IMR-90 (cell line): ENCODE results near the gene RYR2. TPM values are rescaled to one million over a fixed set of nuclear protein-coding genes. Genes with fewer than 3 reads are reported as not detected.

ENCODE experiments used
- ATAC-seq: fragments of 200-7000 bp; cut with Tn5 transposase; 2 replicates; pipeline ENCODE4 v1.9.1; 2020; ENCODE audit warnings: low read depth, mild to moderate bottlenecking, moderate library complexity
- BruUV-seq: library from RNA; stranded (reverse); fragments of 400-500 nt; replicated peaks from 2 replicates; lab custom pipeline; 2021; lab: Mats Ljungman, UMichigan
- CTCF ChIA-PET: fragments of 300-600 bp; formaldehyde crosslinking; extraction: SDS; loops from one replicate; lab custom pipeline; 2021; ENCODE audit warnings: antibody characterized with exemption; lab: Yijun Ruan, JAX
- POLR2A ChIA-PET: fragments of 300-600 bp; sonication (Branson Sonifier 250); formaldehyde crosslinking; loops from one replicate; lab custom pipeline; 2022; ENCODE audit warnings: antibody characterized with exemption; ENCODE audit not compliant: unreplicated experiment; lab: Charles Lee
- DNase-seq: peaks from one replicate; pipeline ENCODE4 v3.0.0; 2013
- H2AFZ ChIP-seq: replicated peaks from 2 replicates; pipeline ENCODE3; 2013; ENCODE audit warnings: low read length, mild to moderate bottlenecking; ENCODE audit not compliant: poor library complexity
- H2AK5ac ChIP-seq: 2 replicates; pipeline ENCODE4 v1.6.1; 2013; ENCODE audit warnings: low read depth, low read length, inconsistent platforms
- H2AK9ac ChIP-seq: replicated peaks from 2 replicates; pipeline ENCODE3; 2013; ENCODE audit warnings: mild to moderate bottlenecking, low read depth, low read length, moderate library complexity; ENCODE audit not compliant: poor library complexity
- H2BK120ac ChIP-seq: 2 replicates; pipeline ENCODE4 v1.6.1; 2013; ENCODE audit warnings: low read depth, low read length, inconsistent platforms
- H2BK15ac ChIP-seq: 3 replicates; pipeline ENCODE4 v1.6.1; 2013; ENCODE audit warnings: low read depth, low read length, inconsistent platforms
- H2BK20ac ChIP-seq: 2 replicates; pipeline ENCODE4 v1.6.1; 2013; ENCODE audit warnings: low read depth, mild to moderate bottlenecking, inconsistent platforms, low read length, moderate library complexity
- H2BK5ac ChIP-seq: 2 replicates; pipeline ENCODE4 v1.6.1; 2013; ENCODE audit warnings: mild to moderate bottlenecking, low read depth, low read length, inconsistent platforms; ENCODE audit not compliant: poor library complexity, severe bottlenecking
- H3K14ac ChIP-seq: replicated peaks from 2 replicates; pipeline ENCODE4 v1.6.1; 2013; ENCODE audit warnings: low read depth, low read length, inconsistent platforms
- H3K18ac ChIP-seq: 2 replicates; pipeline ENCODE4 v1.6.1; 2013; ENCODE audit warnings: low read depth, low read length, control low read depth
- H3K23ac ChIP-seq: 2 replicates; pipeline ENCODE4 v1.6.1; 2013; ENCODE audit warnings: low read depth, low read length, inconsistent platforms
- H3K27ac ChIP-seq: 2 replicates; pipeline ENCODE4 v1.5.1; 2013; ENCODE audit warnings: mild to moderate bottlenecking, control low read depth, low read length; ENCODE audit not compliant: insufficient read depth
- H3K27me3 ChIP-seq: 2 replicates; pipeline ENCODE4 v1.6.1; 2013; ENCODE audit warnings: low read length; ENCODE audit not compliant: control insufficient read depth, insufficient read depth
- H3K36me3 ChIP-seq: 2 replicates; pipeline ENCODE4 v1.6.1; 2013; ENCODE audit warnings: low read length, mixed read lengths; ENCODE audit not compliant: control insufficient read depth, insufficient read depth
- H3K4ac ChIP-seq: 2 replicates; pipeline ENCODE4 v1.6.1; 2013; ENCODE audit warnings: low read depth, low read length, inconsistent platforms
- H3K4me1 ChIP-seq: 2 replicates; pipeline ENCODE4 v1.6.1; 2013; ENCODE audit warnings: low read length, mixed read lengths; ENCODE audit not compliant: control insufficient read depth, insufficient read depth
- H3K4me2 ChIP-seq: 2 replicates; pipeline ENCODE4 v1.6.1; 2013; ENCODE audit warnings: low read depth, mild to moderate bottlenecking, control low read depth, low read length, moderate library complexity
- H3K4me3 ChIP-seq: 2 replicates; pipeline ENCODE4 v1.5.1; 2013; ENCODE audit warnings: low read depth, mild to moderate bottlenecking, control low read depth, low read length, moderate library complexity; ENCODE audit not compliant: insufficient read depth
- H3K56ac ChIP-seq: 2 replicates; pipeline ENCODE4 v1.6.1; 2013; ENCODE audit warnings: low read length, inconsistent platforms; ENCODE audit not compliant: insufficient read depth; ENCODE audit errors: extremely low read depth
- H3K79me1 ChIP-seq, 2 experiments: 2 replicates each; pipeline ENCODE4 v1.6.1; 2013; ENCODE audit warnings: low read length in 2 of 2, inconsistent platforms in 1 of 2, low read depth in 1 of 2
- H3K9ac ChIP-seq: 2 replicates; pipeline ENCODE4 v1.6.1; 2013; ENCODE audit warnings: low read depth, low read length, control low read depth
- H3K9me1 ChIP-seq: 2 replicates; pipeline ENCODE4 v1.6.1; 2013; ENCODE audit warnings: low read length, inconsistent platforms; ENCODE audit not compliant: insufficient read depth
- H3K9me3 ChIP-seq: 2 replicates; pipeline ENCODE4 v1.6.1; 2013; ENCODE audit warnings: low read length; ENCODE audit not compliant: control insufficient read depth, insufficient read depth
- H4K20me1 ChIP-seq: 2 replicates; pipeline ENCODE4 v1.6.1; 2013; ENCODE audit warnings: low read length, inconsistent platforms; ENCODE audit not compliant: insufficient read depth
- H4K5ac ChIP-seq: 2 replicates; pipeline ENCODE4 v1.6.1; 2013; ENCODE audit warnings: mild to moderate bottlenecking, low read depth, low read length, control low read depth
- H4K8ac ChIP-seq, 2 experiments: 2 replicates each; pipeline ENCODE4 v1.6.1; 2013; ENCODE audit warnings: low read depth in 2 of 2, low read length in 2 of 2, control low read depth in 1 of 2, inconsistent platforms in 1 of 2
- H4K91ac ChIP-seq: 2 replicates; pipeline ENCODE4 v1.6.1; 2013; ENCODE audit warnings: low read depth, low read length, inconsistent platforms; ENCODE audit not compliant: insufficient read depth
- BHLHE40 ChIP-seq: fragments of 150-350 bp; IDR thresholded peaks from 2 replicates; pipeline ENCODE4 v1.6.1; 2016; ENCODE audit warnings: mild to moderate bottlenecking, low read depth, low read length
- CEBPB ChIP-seq: IDR thresholded peaks from 2 replicates; pipeline ENCODE4 v1.6.1; 2012; ENCODE audit warnings: low read depth, low read length, improper control_type of control experiment
- CHD1 ChIP-seq: IDR thresholded peaks from 2 replicates; pipeline ENCODE4 v1.6.1; 2012; ENCODE audit warnings: low read depth, low read length, improper control_type of control experiment
- CTCF ChIP-seq: conservative IDR thresholded peaks from 2 replicates; pipeline ENCODE4 v1.5.1; 2012; ENCODE audit warnings: mild to moderate bottlenecking, low read depth, low read length, improper control_type of control experiment
- FOS ChIP-seq: fragments of 150-350 bp; IDR thresholded peaks from 2 replicates; pipeline ENCODE4 v1.6.1; 2016; ENCODE audit warnings: low read depth, low read length
- MAFK ChIP-seq: IDR thresholded peaks from 2 replicates; pipeline ENCODE4 v1.6.1; 2012; ENCODE audit warnings: low read depth, low read length, improper control_type of control experiment
- MAZ ChIP-seq: IDR thresholded peaks from 2 replicates; pipeline ENCODE4 v1.6.1; 2012; ENCODE audit warnings: low read depth, mild to moderate bottlenecking, low read length, improper control_type of control experiment, moderate library complexity, borderline replicate concordance
- MXI1 ChIP-seq: IDR thresholded peaks from 2 replicates; pipeline ENCODE4 v1.6.1; 2012; ENCODE audit warnings: low read depth, mild to moderate bottlenecking, low read length, moderate library complexity, borderline replicate concordance
- NFE2L2 ChIP-seq: fragments of 150-350 bp; IDR thresholded peaks from 2 replicates; pipeline ENCODE4 v1.6.1; 2016; ENCODE audit warnings: low read depth, mild to moderate bottlenecking, low read length
- POLR2A ChIP-seq: IDR thresholded peaks from 2 replicates; pipeline ENCODE4 v1.6.1; 2012; ENCODE audit warnings: mild to moderate bottlenecking, low read depth, low read length
- RAD21 ChIP-seq: IDR thresholded peaks from 2 replicates; pipeline ENCODE4 v1.6.1; 2012; ENCODE audit warnings: low read length, improper control_type of control experiment
- RCOR1 ChIP-seq: IDR thresholded peaks from 2 replicates; pipeline ENCODE4 v1.6.1; 2012; ENCODE audit warnings: mild to moderate bottlenecking, low read length, improper control_type of control experiment; ENCODE audit not compliant: insufficient replicate concordance
- RFX5 ChIP-seq: IDR thresholded peaks from 2 replicates; pipeline ENCODE4 v1.8.0; 2012; ENCODE audit warnings: low read depth, mild to moderate bottlenecking, low read length, moderate library complexity
- SMC3 ChIP-seq: fragments of 150-350 bp; IDR thresholded peaks from 2 replicates; pipeline ENCODE4 v1.6.1; 2016; ENCODE audit warnings: low read depth, mild to moderate bottlenecking, antibody characterized with exemption, low read length, moderate library complexity
- USF2 ChIP-seq: fragments of 150-350 bp; IDR thresholded peaks from 2 replicates; pipeline ENCODE4 v1.6.1; 2017; ENCODE audit warnings: mild to moderate bottlenecking, antibody characterized with exemption, low read length, low read depth
- WGBS, 2 experiments: methylation state at CpG; one replicate each; pipeline versions ENCODE4 v1.1.5 to v1.1.7; 2013; ENCODE audit warnings: missing lambda C conversion rate in 2 of 2; ENCODE audit not compliant: insufficient read length in 1 of 2; ENCODE audit errors: extremely low coverage in 2 of 2; 5-methylcytosine and 5-hydroxymethylcytosine counted together
- dilution Hi-C: fragments of 300-500 bp; cut with HindIII; formaldehyde crosslinking; loops from one replicate; pipeline ENCODE4 v1.14.3; 2018; ENCODE audit warnings: low sequenced_read_pairs; ENCODE audit not compliant: unreplicated experiment
- in situ Hi-C: fragments of 300-500 bp; cut with MboI; formaldehyde crosslinking; loops from 3 replicates; pipeline ENCODE4 v1.14.3; 2019; ENCODE audit warnings: low sequenced_read_pairs, inconsistent platforms, mixed read lengths
- intact Hi-C: fragments of 100-400 bp; cut with micrococcal nuclease; formaldehyde crosslinking; loops from 2 replicates; pipeline ENCODE4 v1.10.0; 2022
- polyA plus RNA-seq, 3 experiments: library from polyadenylated mRNA; depleted of rRNA; stranded (reverse); fragments of >200 nt; gene quantifications; 2 replicates each; pipeline ENCODE4 v1.2.3, GENCODE V29; 2012; ENCODE audit warnings: low replicate concordance in 1 of 3
- total RNA-seq: library from RNA; depleted of rRNA; stranded (reverse); fragments of >200 nt; gene quantifications from 2 replicates; pipeline ENCODE4 v1.2.3, GENCODE V29; 2012
- TF ChIP-seq, protein P1 (sequence below): fragments of 150-350 bp; IDR thresholded peaks from 2 replicates; pipeline ENCODE4 v1.6.1; 2016; ENCODE audit warnings: low read depth, mild to moderate bottlenecking, low read length, moderate library complexity, borderline replicate concordance

The RYR2 gene
- total and polyA plus RNA-seq, 2 of the 4 experiments (the other 2 are of a cell fraction): not detected

DNA sequence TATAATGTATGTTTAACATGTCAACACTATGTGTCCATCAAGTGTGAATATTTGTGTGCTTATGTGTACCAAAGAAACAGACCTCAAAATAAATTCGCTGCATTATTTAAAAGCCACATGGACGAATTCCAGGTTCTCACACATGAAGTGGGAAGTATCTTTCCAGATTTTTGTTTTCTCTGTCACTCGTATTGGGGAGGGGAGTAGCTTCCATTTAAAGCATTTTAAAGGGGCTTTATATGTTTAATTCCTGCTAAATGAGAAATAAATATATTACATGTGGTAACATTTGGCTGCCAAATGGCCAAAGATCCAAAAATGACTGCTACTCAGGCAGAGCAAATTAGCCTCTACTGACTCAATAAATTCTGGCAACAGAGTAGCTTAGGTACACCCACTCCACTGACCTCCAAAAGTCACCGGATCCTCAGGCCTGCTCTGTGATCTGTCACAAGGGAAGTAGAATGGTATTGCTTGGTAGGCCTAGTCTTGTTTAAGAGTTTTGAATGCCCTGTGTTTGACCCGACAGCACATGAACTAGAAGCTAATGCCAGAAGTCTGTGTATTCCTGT, 670.7 kb downstream of the RYR2 start:
- Histone ChIP-seq H2AK5ac (no peak overlapping the region), H3K9me1 (no peaks in the 10 kb centered on the region), H2AFZ (no peak overlapping the region), H3K9me3 (peaks cover 2% of the 10 kb centered on the region; the same call in 1 of the 2 replicates), H3K18ac (no peak overlapping the region), H3K9ac (no peak overlapping the region), H3K79me1 (no peaks in the 10 kb centered on the region), H3K56ac (no peak overlapping the region), H2BK20ac (no peak overlapping the region), H2BK5ac (no peak overlapping the region), H3K23ac (no peak overlapping the region), H2BK15ac (no peak overlapping the region), H2AK9ac (no peak overlapping the region), H4K20me1 (no peaks in the 10 kb centered on the region), H4K91ac (no peak overlapping the region), H3K27ac (no peak overlapping the region), H3K4me2 (no peak overlapping the region), H3K4ac (no peak overlapping the region), H3K4me3 (no peak overlapping the region), H3K4me1 (no peaks in the 10 kb centered on the region), H2BK120ac (no peak overlapping the region), H3K14ac (no peak overlapping the region), H4K5ac (no peak overlapping the region), H3K27me3 (no peaks in the 10 kb centered on the region), H3K36me3 (no peaks in the 10 kb centered on the region), H4K8ac (no peak overlapping the region)
- dilution Hi-C loops (no loop called here), in situ Hi-C loops (no loop called here), intact Hi-C loops (no loop called here)
- WGBS, 2 experiments: no CpG with 5 or more reads among the region's 5 CpGs
- TF ChIP-seq MAZ (no peak), CEBPB (no peak), CTCF (no peak), SMC3 (no peak), RFX5 (no peak), RCOR1 (no peak), MXI1 (no peak), RAD21 (no peak), CHD1 (no peak), NFE2L2 (no peak), BHLHE40 (no peak), POLR2A (no peak), MAFK (no peak), FOS (no peak), USF2 (no peak)
- TF ChIP-seq, protein P1, sequence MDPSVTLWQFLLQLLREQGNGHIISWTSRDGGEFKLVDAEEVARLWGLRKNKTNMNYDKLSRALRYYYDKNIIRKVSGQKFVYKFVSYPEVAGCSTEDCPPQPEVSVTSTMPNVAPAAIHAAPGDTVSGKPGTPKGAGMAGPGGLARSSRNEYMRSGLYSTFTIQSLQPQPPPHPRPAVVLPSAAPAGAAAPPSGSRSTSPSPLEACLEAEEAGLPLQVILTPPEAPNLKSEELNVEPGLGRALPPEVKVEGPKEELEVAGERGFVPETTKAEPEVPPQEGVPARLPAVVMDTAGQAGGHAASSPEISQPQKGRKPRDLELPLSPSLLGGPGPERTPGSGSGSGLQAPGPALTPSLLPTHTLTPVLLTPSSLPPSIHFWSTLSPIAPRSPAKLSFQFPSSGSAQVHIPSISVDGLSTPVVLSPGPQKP: no peak
- BruUV-seq: no TSS peak
- no peak for DNase-seq
- ChIA-PET CTCF (no interaction called here), POLR2A (no interaction called here)
- no peak for ATAC-seq
